GM19025 (cell line): ENCODE results near the gene YEATS4.

Experiments used
- ATAC-seq: cut with Tn5 transposase; IDR thresholded peaks from one replicate; pipeline ENCODE4 v1.9.1; 2021; ENCODE audit warnings: mild to moderate bottlenecking, low read depth, moderate library complexity; ENCODE audit not compliant: unreplicated experiment

The YEATS4 gene

GRCh38 chr12:69341328-69341727 is 18.2 kb upstream of the YEATS4 start:
- no peak for ATAC-seq

GRCh38 chr12:69342421-69342820 is 17.1 kb upstream of the YEATS4 start:
- no peak for ATAC-seq

DNA sequence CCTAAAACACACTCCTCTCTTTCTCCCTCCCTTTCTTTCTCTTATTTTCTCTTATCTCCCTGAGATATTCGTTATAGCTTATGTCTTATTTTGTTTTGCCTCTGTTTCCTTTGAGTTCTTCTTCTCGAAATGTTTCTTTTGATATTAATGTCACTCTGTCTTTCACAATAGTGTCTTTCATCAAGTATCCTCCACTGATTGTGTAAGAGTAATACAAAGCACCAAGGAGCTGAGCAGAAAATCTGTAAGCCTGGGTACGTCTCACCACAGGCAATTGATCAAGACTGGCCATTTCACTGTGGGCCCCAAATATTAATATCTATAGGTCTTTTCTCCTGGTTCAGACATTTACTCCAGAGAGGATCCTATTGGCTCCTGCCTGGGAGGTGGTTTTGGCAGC is 16.2 kb upstream of the YEATS4 start:
- no peak for ATAC-seq

DNA sequence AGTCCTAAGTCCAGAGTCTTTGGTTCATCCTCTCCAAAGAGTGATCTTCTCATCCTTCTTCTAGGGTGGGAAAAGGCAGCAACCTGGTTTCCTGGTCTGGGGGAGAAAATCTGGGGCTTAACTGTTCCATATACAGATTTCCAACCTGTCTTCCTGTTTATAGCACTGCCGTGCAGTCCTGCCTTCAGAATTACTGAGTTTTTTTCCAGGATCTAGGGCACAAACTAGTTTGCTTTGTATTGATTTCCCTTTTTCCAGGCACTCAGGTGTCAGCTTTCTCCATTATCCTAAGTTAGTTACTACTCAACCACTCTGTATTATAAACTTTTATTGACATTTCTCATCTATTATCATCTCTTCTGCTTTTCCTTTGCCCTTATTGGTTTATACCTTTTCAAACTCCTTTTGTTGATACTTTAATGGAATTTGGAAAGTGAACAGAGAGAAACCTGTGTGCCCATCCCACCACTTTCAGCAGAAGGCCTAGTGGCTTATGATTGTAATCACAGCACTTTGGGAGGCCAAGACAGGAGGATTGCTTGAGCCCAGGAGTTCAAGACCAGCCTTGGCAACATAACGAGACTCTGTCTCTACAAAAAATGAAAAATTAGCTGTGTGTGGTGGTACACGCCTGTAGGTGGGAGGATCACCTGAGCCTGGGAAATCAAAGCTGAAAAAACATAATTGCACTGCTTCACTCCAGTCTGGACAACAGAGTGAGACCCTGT is 15.5 kb upstream of the YEATS4 start:
- no peak for ATAC-seq

DNA sequence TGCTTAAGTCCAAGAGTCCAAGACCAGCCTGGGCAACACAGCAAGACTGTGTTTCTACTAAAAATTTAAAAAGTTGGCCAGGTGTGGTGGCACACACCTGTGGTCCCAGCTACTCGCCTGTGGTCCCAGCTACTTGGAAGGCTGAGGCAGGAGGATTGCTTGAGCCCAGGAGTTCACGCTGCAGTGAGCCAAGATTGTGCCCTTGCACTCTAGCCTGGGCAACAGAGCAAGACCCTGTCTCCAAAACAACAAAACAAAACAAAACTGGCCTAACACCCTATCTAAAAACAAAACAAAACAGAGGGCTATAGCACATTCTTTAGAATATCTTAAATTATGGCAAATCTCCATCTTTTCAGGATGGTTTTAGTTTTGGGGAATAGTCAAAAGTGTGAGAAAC is 14.5 kb upstream of the YEATS4 start:
- no peak for ATAC-seq

GRCh38 chr12:69345742-69346141 is 13.8 kb upstream of the YEATS4 start:
- ATAC-seq = no peak

DNA sequence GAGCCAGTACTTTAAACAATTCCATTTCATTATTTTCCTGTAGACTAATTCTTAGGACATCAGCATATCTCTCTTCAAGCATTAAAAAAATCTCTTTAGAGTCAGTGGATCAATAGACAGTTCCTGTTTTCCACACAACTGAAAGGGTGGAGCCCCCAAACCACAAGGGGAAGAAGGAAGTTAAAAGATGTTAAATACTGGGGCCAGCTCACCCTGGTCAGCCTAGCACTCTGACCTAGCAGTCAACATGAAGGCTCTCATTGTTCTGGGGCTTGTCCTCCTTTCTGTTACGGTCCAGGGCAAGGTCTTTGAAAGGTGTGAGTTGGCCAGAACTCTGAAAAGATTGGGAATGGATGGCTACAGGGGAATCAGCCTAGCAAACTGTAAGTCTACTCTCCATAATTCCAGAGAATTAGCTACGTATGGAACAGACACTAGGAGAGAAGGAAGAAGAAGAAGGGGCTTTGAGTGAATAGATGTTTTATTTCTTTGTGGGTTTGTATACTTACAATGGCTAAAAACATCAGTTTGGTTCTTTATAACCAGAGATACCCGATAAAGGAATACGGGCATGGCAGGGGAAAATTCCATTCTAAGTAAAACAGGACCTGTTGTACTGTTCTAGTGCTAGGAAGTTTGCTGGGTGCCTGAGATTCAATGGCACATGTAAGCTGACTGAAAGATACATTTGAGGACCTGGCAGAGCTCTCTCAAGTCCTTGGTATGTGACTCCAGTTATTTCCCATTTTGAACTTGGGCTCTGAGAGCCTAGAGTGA is 11.2 kb upstream of the YEATS4 start, which contains the start of gene LYZ:
LYZ (plus strand) TSS at position 220 of the 777 bp plus-strand sequence; CDS start at position 248, 28 bp downstream.
- no peak for ATAC-seq

DNA sequence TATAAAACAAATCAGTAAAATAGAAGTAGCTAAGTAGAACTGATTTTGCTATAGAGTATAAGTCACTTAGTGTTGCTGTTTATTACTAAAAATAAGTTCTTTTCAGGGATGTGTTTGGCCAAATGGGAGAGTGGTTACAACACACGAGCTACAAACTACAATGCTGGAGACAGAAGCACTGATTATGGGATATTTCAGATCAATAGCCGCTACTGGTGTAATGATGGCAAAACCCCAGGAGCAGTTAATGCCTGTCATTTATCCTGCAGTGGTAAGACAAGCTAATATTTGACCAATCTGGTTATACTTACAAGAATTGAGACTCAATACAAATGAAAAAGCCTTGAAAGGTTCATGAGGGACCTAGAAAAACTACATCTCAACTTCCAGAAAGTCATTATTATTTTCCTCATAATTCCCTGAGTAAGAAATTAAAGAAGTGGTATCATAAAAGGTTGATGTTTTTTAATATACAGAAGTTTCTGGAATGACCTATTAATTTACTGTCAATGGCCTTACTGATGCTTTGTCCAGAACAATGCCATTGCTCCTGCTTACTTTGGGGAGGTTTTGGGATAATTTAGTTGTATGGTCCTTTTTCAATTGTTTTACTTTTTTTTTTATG is 9.4 kb upstream of the YEATS4 start:
- no peak for ATAC-seq

GRCh38 chr12:69350777-69351176 is 8.8 kb upstream of the YEATS4 start:
- no peak for ATAC-seq

DNA sequence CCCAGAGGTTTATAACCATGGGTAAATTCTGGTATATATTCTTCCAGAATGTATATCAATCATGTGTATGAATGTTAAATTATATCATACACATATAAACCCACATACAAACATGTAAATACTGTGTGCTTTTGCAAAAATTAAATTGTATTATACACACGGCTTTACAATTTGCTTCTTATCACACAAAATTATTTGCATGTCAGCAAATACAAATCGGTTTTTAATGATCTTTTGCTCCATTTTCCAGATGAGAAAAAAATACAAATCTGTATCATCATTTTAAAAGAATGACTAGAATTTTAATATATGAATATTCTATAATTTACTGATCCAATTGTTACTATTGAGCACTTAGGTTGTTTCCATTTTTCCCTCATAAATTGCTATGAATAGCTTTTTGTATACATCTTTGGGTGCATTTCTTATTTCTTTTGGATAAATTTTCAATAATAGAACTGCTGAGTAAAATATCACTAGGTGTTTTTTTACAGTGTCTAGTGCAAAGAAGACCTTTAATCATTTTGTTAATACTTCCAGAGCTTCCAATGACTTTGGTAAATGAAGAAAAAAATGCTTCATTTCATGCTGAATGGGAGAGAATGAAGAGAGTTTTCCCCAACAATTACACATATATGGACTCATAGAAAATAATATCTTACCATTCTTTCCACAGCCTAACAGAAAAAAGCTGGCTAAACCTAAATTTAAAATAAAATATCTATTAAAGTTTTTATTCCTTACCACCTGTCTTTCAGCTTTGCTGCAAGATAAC is 7.9 kb upstream of the YEATS4 start:
- ATAC-seq = no peak

GRCh38 chr12:69352904-69353303 is 6.6 kb upstream of the YEATS4 start:
- no peak for ATAC-seq

DNA sequence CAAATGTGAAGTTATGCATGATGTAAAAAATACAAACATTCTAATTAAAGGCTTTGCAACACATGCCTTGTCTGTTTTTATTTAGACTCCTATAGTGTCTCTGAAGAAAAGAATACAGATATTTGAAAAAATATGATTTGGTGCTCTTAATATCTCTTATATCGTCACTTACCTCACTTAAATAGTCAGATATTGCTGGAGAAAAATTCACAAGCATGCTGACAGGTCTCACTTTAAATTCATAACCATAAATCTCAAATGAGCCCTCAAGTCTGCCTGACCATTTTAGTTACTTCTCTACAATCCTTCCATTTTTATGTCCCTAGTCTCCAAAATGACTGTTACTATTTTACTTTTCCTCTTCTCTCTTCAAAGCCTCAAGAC is 5.4 kb upstream of the YEATS4 start:
- ATAC-seq = no peak

- no peak for ATAC-seq
These were observed 4.9 kb upstream of the YEATS4 start for GRCh38 chr12:69354556-69355187.

GRCh38 chr12:69355363-69356028 is 4.0 kb upstream of the YEATS4 start:
- ATAC-seq = no peak

DNA sequence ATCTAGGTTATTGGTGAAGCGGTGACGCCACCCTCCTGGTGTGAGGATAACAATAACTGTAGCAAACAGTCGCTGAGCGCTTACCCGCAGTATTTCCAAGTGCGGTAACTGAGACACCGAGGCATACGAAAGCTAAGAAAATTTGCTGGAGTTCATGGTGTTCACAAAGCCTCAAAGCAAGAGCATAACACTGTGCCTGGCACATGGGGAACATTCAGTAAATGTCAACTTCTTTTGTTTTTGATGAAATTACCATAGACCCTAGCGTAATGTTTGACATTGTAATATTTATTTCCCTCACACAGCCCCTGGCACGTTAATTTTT is 767 bp downstream of the YEATS4 start:
- ATAC-seq = no peak

GRCh38 chr12:69366796-69367195 is 7.3 kb downstream of the YEATS4 start:
- no peak for ATAC-seq

GRCh38 chr12:69368171-69368570 is 8.6 kb downstream of the YEATS4 start:
- no peak for ATAC-seq

DNA sequence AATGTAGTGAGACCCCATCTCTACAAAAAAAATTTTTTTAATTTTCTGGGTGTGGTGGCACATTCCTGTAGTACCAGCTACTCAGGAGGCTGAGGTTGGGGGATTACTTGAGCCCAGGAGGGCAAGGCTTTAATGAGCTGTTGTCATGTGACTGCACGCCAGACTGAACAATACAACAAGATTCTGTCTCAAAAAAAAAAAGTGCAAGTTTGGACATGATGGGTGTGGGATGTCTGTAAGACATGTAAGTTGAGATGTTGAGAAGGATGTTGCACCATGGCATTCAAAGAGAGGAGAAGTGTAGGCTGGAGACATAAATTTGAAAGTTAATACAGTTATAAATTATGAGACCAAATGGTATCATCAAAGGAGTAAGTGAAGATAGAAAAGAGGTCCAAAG is 23.5 kb downstream of the YEATS4 start:
- no peak for ATAC-seq

DNA sequence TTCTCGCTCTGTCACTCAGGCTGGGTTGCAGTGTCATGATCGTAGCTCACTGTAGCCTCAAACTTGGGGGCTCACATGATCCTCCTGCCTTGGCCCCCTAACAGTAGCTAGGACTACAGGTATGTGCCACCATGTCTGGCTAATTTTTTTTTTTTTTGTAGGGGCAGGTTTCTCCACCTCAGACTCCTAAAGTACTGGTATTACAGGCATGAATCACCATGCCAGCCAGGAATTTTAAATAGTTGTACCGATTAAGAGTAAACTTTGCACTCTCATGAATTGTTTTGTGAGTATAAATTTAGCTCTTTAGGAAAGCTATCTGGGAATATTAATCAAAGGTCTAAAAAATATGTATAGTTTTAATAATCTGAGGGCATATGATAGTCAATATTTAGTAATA is 25.5 kb downstream of the YEATS4 start:
- ATAC-seq = no peak

- no peak for ATAC-seq
These were observed 27.4 kb downstream of the YEATS4 start for GRCh38 chr12:69386921-69387320.
